Keratinocyte (primary cell): ENCODE measurements around the gene SUGCT. TPM values are rescaled to one million over a fixed set of nuclear protein-coding genes. Genes with fewer than 3 reads are reported as not detected.

Experiments used
- DNase-seq: peaks from one replicate; pipeline ENCODE4 v3.0.0-alpha.2; 2011; ENCODE audit warnings: low read depth, missing footprints, low spot score
- FAIRE-seq: peaks from 2 replicates; lab custom pipeline; 2011; peaks lifted over from hg19 to GRCh38; lab: Jason Lieb, UNC
- H2AFZ ChIP-seq: 2 replicates; pipeline ENCODE4 v1.6.0; 2012; ENCODE audit warnings: low read length, control low read depth, inconsistent platforms; ENCODE audit not compliant: control insufficient read depth
- H3K27ac ChIP-seq: 2 replicates; pipeline ENCODE4 v1.5.1; 2011; ENCODE audit warnings: low read length; ENCODE audit not compliant: control insufficient read depth, insufficient read depth
- H3K27me3 ChIP-seq: 3 replicates; pipeline ENCODE4 v1.6.0; 2011; ENCODE audit warnings: low read length; ENCODE audit not compliant: control insufficient read depth, insufficient read depth; ENCODE audit errors: extremely low read depth
- H3K36me3 ChIP-seq, 2 experiments: 2 replicates in 1 of 2; 3 replicates in 1 of 2; pipeline ENCODE4 v1.5.1; 2011; ENCODE audit warnings: low read length in 2 of 2, mild to moderate bottlenecking in 1 of 2; ENCODE audit not compliant: control insufficient read depth in 2 of 2, insufficient read depth in 2 of 2; ENCODE audit errors: extremely low read depth in 1 of 2
- H3K4me1 ChIP-seq: 3 replicates; pipeline ENCODE4 v1.5.1; 2011; ENCODE audit warnings: low read length; ENCODE audit not compliant: control insufficient read depth, insufficient read depth; ENCODE audit errors: extremely low read depth
- H3K4me2 ChIP-seq: 3 replicates; pipeline ENCODE4 v1.6.0; 2011; ENCODE audit warnings: low read depth, low read length; ENCODE audit not compliant: control insufficient read depth, insufficient read depth; ENCODE audit errors: extremely low read depth
- H3K4me3 ChIP-seq, 3 experiments: fragments of 200-600 bp in 1 of 3; sonication (generic) in 1 of 3; 2 replicates in 2 of 3; 3 replicates in 1 of 3; pipeline ENCODE4 v1.5.1; 2011 to 2016; ENCODE audit warnings: low read length in 3 of 3, mild to moderate bottlenecking in 3 of 3, control low read depth in 2 of 3, inconsistent platforms in 1 of 3, low read depth in 1 of 3, mixed read lengths in 1 of 3, mixed run types in 1 of 3, moderate library complexity in 1 of 3; ENCODE audit not compliant: control insufficient read depth in 2 of 3, insufficient read depth in 2 of 3; ENCODE audit errors: extremely low read depth in 1 of 3
- H3K79me2 ChIP-seq: 2 replicates; pipeline ENCODE4 v1.6.0; 2012; ENCODE audit warnings: low read length; ENCODE audit not compliant: control insufficient read depth, insufficient read depth
- H3K9ac ChIP-seq: 3 replicates; pipeline ENCODE4 v1.6.0; 2011; ENCODE audit warnings: low read length; ENCODE audit not compliant: control insufficient read depth, insufficient read depth; ENCODE audit errors: extremely low read depth
- H3K9me1 ChIP-seq: 3 replicates; pipeline ENCODE4 v1.6.0; 2011; ENCODE audit warnings: low read length; ENCODE audit not compliant: control insufficient read depth, insufficient read depth; ENCODE audit errors: extremely low read depth
- H3K9me3 ChIP-seq: 2 replicates; pipeline ENCODE4 v1.5.1; 2012; ENCODE audit warnings: low read depth, low read length; ENCODE audit not compliant: control insufficient read depth
- H4K20me1 ChIP-seq: 3 replicates; pipeline ENCODE4 v1.6.0; 2011; ENCODE audit warnings: low read length; ENCODE audit not compliant: control insufficient read depth, insufficient read depth; ENCODE audit errors: extremely low read depth
- EZH2 ChIP-seq: IDR thresholded peaks from one replicate; pipeline ENCODE4 v1.6.1; 2012; ENCODE audit warnings: inconsistent platforms, mild to moderate bottlenecking, low read length, moderate library complexity
- dilution Hi-C: fragments of 300-500 bp; cut with MboI; formaldehyde crosslinking; loops from one replicate; pipeline ENCODE4 v1.7.0; 2020; ENCODE audit warnings: low sequenced_read_pairs; ENCODE audit not compliant: extremely low pct_ligation_motif_present
- polyA plus RNA-seq, 5 experiments: library from polyadenylated mRNA; depleted of rRNA in 3 of 5; stranded (reverse) in 3 of 5; stranded (forward) in 1 of 5; unstranded in 1 of 5; fragments of >200 nt; gene quantifications; 1 replicate in 1 of 5; 2 replicates in 3 of 5; 3 replicates in 1 of 5; pipeline versions ENCODE4 v1.2.1 to v1.2.3, GENCODE V29; 2011 to 2012; ENCODE audit warnings: missing spikeins in 2 of 5, low read depth in 1 of 5, low replicate concordance in 1 of 5
- TF ChIP-seq, protein P1 (sequence below), 3 experiments: IDR thresholded peaks in 1 of 3; conservative IDR thresholded peaks in 1 of 3; optimal IDR thresholded peaks in 1 of 3; 2 replicates in 2 of 3; 3 replicates in 1 of 3; pipeline versions ENCODE3 to v1.5.1; 2011; ENCODE audit warnings: low read length in 3 of 3, mild to moderate bottlenecking in 3 of 3, moderate library complexity in 2 of 3, control low read depth in 1 of 3, inconsistent platforms in 1 of 3; ENCODE audit not compliant: insufficient read depth in 2 of 3; ENCODE audit errors: extremely low read depth in 1 of 3

SUGCT gene
- polyA plus RNA-seq, 1 donor (not counting 4 experiments of a cell fraction or from before 2014, with no cell fraction given): 134 TPM

DNA sequence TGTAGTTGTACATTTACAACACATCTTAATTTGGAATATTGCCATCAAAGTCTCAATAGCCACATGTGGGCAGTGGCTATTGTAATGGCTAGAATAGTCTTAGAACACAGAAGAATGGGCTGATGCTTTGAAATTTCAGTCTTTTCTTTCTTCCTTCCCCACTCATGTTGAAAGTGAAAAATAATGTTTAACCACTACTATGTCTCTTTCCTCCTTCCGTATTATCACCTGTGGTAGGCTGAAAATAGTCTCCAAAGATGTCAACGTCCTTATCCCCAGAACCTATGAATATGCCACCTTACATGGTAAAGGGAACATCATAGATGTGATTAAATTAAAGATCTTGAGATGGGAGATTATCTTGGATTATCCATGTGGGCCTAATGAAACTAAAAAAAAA is 154.0 kb downstream of the SUGCT start:
- TF ChIP-seq EZH2: no peak
- TF ChIP-seq, protein P1, sequence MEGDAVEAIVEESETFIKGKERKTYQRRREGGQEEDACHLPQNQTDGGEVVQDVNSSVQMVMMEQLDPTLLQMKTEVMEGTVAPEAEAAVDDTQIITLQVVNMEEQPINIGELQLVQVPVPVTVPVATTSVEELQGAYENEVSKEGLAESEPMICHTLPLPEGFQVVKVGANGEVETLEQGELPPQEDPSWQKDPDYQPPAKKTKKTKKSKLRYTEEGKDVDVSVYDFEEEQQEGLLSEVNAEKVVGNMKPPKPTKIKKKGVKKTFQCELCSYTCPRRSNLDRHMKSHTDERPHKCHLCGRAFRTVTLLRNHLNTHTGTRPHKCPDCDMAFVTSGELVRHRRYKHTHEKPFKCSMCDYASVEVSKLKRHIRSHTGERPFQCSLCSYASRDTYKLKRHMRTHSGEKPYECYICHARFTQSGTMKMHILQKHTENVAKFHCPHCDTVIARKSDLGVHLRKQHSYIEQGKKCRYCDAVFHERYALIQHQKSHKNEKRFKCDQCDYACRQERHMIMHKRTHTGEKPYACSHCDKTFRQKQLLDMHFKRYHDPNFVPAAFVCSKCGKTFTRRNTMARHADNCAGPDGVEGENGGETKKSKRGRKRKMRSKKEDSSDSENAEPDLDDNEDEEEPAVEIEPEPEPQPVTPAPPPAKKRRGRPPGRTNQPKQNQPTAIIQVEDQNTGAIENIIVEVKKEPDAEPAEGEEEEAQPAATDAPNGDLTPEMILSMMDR (optimal IDR thresholded peaks at IDR 0.05 in 1 of 3, IDR thresholded peaks at IDR 0.05 in 1 of 3, conservative IDR thresholded peaks at IDR 0.05 in 1 of 3; ENCODE audit: extremely low read depth in 1 of 3, insufficient read depth in 2 of 3, low read length in 3 of 3): no peak
- Histone ChIP-seq H3K9ac (no peak overlapping the region), H3K4me3 (no peak overlapping the region), H4K20me1 (no peaks in the 10 kb centered on the region), H3K79me2 (no peaks in the 10 kb centered on the region), H3K4me1 (no peaks in the 10 kb centered on the region), H3K4me2 (no peak overlapping the region), H2AFZ (no peak overlapping the region), H3K9me3 (no peaks in the 10 kb centered on the region), H3K9me1 (no peaks in the 10 kb centered on the region), H3K36me3 (no peaks in the 10 kb centered on the region), H3K27me3 (no peaks in the 10 kb centered on the region), H3K27ac (no peak overlapping the region)
- dilution Hi-C loops: no loop called here
- no peak for DNase-seq
- FAIRE-seq: no peak

- DNase-seq: no peak
Observed at GRCh38 chr7:40297741-40298311, 163.0 kb downstream of the SUGCT start.

More at GRCh38 chr7:40297741-40298311, 163.0 kb downstream of the SUGCT start:
- Histone ChIP-seq H3K79me2 (no peaks in the 10 kb centered on the region), H3K27ac (peak overlapping the region; percentile 19), H3K36me3 (no peaks in the 10 kb centered on the region), H3K9me3 (no peaks in the 10 kb centered on the region), H3K9me1 (no peaks in the 10 kb centered on the region), H3K4me2 (no peak overlapping the region), H3K27me3 (no peaks in the 10 kb centered on the region), H3K4me1 (peaks cover 20% of the 10 kb centered on the region), H2AFZ (peak overlapping the region; percentile 8), H3K4me3 (no peak overlapping the region), H3K9ac (no peak overlapping the region), H4K20me1 (no peaks in the 10 kb centered on the region)
- FAIRE-seq: no peak
- TF ChIP-seq, protein P1 (optimal IDR thresholded peaks at IDR 0.05 in 1 of 3, IDR thresholded peaks at IDR 0.05 in 1 of 3, conservative IDR thresholded peaks at IDR 0.05 in 1 of 3; ENCODE audit: extremely low read depth in 1 of 3, insufficient read depth in 2 of 3, low read length in 3 of 3): no peak
- no peak for TF ChIP-seq EZH2
- dilution Hi-C loops: no loop called here
